H1 (cell line): Measurements from ENCODE around the gene FOXC2. TPM values are rescaled to one million over a fixed set of nuclear protein-coding genes. Genes with fewer than 3 reads are reported as not detected.

Experiments
- CTCF ChIA-PET: fragments of 300-600 bp; sonication (Branson Sonifier 250); formaldehyde crosslinking; loops from one replicate; lab custom pipeline; 2021; ENCODE audit not compliant: partially characterized antibody; lab: Charles Lee
- POLR2A ChIA-PET: fragments of 300-600 bp; sonication (Branson Sonifier 250); formaldehyde crosslinking; loops from one replicate; lab custom pipeline; 2021; ENCODE audit warnings: inconsistent platforms; ENCODE audit not compliant: partially characterized antibody; lab: Charles Lee
- DNase-seq, 2 experiments: peaks; one replicate each; pipeline versions ENCODE4 v3.0.0 to v3.0.0-alpha.2; 2010 to 2022; ENCODE audit warnings: low spot score in 2 of 2, low read depth in 1 of 2, mixed read lengths in 1 of 2
- FAIRE-seq: peaks from 2 replicates; lab custom pipeline; 2011; peaks lifted over from hg19 to GRCh38; lab: Jason Lieb, UNC
- H2AFZ ChIP-seq: 2 replicates; pipeline ENCODE4 v1.8.1; 2012; ENCODE audit warnings: low read length, inconsistent platforms
- H2AK5ac ChIP-seq: 2 replicates; pipeline ENCODE4 v1.6.1; 2013; ENCODE audit warnings: low read depth, low read length
- H2BK120ac ChIP-seq: replicated peaks from 2 replicates; pipeline ENCODE3; 2013; ENCODE audit warnings: low read depth, low read length, inconsistent platforms
- H2BK12ac ChIP-seq: 2 replicates; pipeline ENCODE4 v1.6.1; 2013; ENCODE audit warnings: low read depth, low read length
- H2BK15ac ChIP-seq: 2 replicates; pipeline ENCODE4 v1.6.1; 2013; ENCODE audit warnings: low read length
- H2BK20ac ChIP-seq: 2 replicates; pipeline ENCODE4 v1.6.1; 2013; ENCODE audit warnings: low read length
- H2BK5ac ChIP-seq: 2 replicates; pipeline ENCODE4 v1.6.1; 2013; ENCODE audit warnings: low read depth, low read length
- H3K14ac ChIP-seq: 2 replicates; pipeline ENCODE4 v1.6.1; 2013; ENCODE audit warnings: inconsistent platforms; ENCODE audit not compliant: insufficient read length
- H3K18ac ChIP-seq: 2 replicates; pipeline ENCODE4 v1.6.1; 2013; ENCODE audit warnings: low read length; ENCODE audit errors: extremely low read depth
- H3K23ac ChIP-seq: 2 replicates; pipeline ENCODE4 v1.6.1; 2013; ENCODE audit warnings: inconsistent platforms; ENCODE audit not compliant: insufficient read length
- H3K23me2 ChIP-seq: 2 replicates; pipeline ENCODE4 v1.6.1; 2013; ENCODE audit warnings: low read depth, low read length
- H3K27ac ChIP-seq: 2 replicates; pipeline ENCODE4 v1.6.1; 2011; ENCODE audit warnings: low read depth, low read length, inconsistent platforms
- H3K27me3 ChIP-seq, 4 experiments: replicated peaks in 1 of 4; 1 replicate in 1 of 4; 2 replicates in 3 of 4; pipeline versions ENCODE4 v1.6.1 to v1.8.1; 2011 to 2013; ENCODE audit warnings: low read length in 3 of 4, mild to moderate bottlenecking in 3 of 4, inconsistent platforms in 2 of 4, mixed read lengths in 2 of 4, moderate library complexity in 1 of 4; ENCODE audit not compliant: control insufficient read depth in 3 of 4, insufficient read depth in 3 of 4; ENCODE audit errors: extremely low read depth in 1 of 4
- H3K36me3 ChIP-seq, 4 experiments: 2 replicates each; pipeline versions ENCODE4 v1.6.1 to v1.8.1; 2011 to 2013; ENCODE audit warnings: mild to moderate bottlenecking in 4 of 4, low read length in 3 of 4, moderate library complexity in 2 of 4, control low read depth in 1 of 4, inconsistent platforms in 1 of 4; ENCODE audit not compliant: insufficient read depth in 4 of 4, control insufficient read depth in 2 of 4
- H3K4ac ChIP-seq: replicated peaks from 2 replicates; pipeline ENCODE3; 2013; ENCODE audit warnings: low read length, low read depth, mixed read lengths, inconsistent platforms; ENCODE audit not compliant: insufficient read length
- H3K4me1 ChIP-seq, 4 experiments: replicated peaks in 1 of 4; 1 replicate in 1 of 4; 2 replicates in 3 of 4; pipeline versions ENCODE4 v1.6.1 to v1.8.1; 2011 to 2013; ENCODE audit warnings: low read length in 3 of 4, inconsistent platforms in 2 of 4, mixed read lengths in 1 of 4; ENCODE audit not compliant: insufficient read depth in 4 of 4, control insufficient read depth in 3 of 4
- H3K4me2 ChIP-seq, 2 experiments: 2 replicates each; pipeline versions ENCODE4 v1.6.1 to v1.8.1; 2011 to 2013; ENCODE audit warnings: low read depth in 2 of 2, low read length in 2 of 2, control low read depth in 1 of 2, inconsistent platforms in 1 of 2, mild to moderate bottlenecking in 1 of 2; ENCODE audit not compliant: insufficient read depth in 1 of 2
- H3K4me3 ChIP-seq, 4 experiments: fragments of 200-600, 300-600 bp in 1 of 4; sonication (generic), shearing (Covaris generic), sonication (Bioruptor Twin) in 1 of 4; 2 replicates each; pipeline versions ENCODE4 v1.5.1 to v1.8.1; 2011 to 2016; ENCODE audit warnings: low read length in 4 of 4, low read depth in 3 of 4, control low read depth in 2 of 4, inconsistent platforms in 2 of 4, mild to moderate bottlenecking in 2 of 4, mixed read lengths in 1 of 4, moderate library complexity in 1 of 4; ENCODE audit not compliant: insufficient read depth in 2 of 4; ENCODE audit errors: extremely low read depth in 1 of 4
- H3K56ac ChIP-seq: replicated peaks from 2 replicates; pipeline ENCODE3; 2013; ENCODE audit warnings: low read depth, mild to moderate bottlenecking, mixed read lengths, low read length, inconsistent platforms; ENCODE audit not compliant: insufficient read length
- H3K79me1 ChIP-seq: 2 replicates; pipeline ENCODE4 v1.6.1; 2013; ENCODE audit warnings: low read depth, low read length, control low read depth
- H3K79me2 ChIP-seq, 2 experiments: 2 replicates each; pipeline versions ENCODE4 v1.6.1 to v1.8.1; 2012 to 2013; ENCODE audit warnings: low read length in 2 of 2, mild to moderate bottlenecking in 2 of 2, inconsistent platforms in 1 of 2; ENCODE audit not compliant: insufficient read depth in 2 of 2, control insufficient read depth in 1 of 2
- H3K9ac ChIP-seq, 4 experiments: replicated peaks in 1 of 4; 1 replicate in 1 of 4; 2 replicates in 3 of 4; pipeline versions ENCODE4 v1.6.1 to v1.8.1; 2011 to 2013; ENCODE audit warnings: low read depth in 3 of 4, low read length in 3 of 4, control low read depth in 2 of 4, mild to moderate bottlenecking in 2 of 4, moderate library complexity in 2 of 4, inconsistent platforms in 1 of 4; ENCODE audit errors: extremely low read depth in 1 of 4
- H3K9me3 ChIP-seq, 2 experiments: 2 replicates each; pipeline versions ENCODE4 v1.6.1 to v1.8.1; 2012 to 2013; ENCODE audit warnings: mild to moderate bottlenecking in 2 of 2, moderate library complexity in 2 of 2, control low read depth in 1 of 2, inconsistent platforms in 1 of 2, low read depth in 1 of 2, low read length in 1 of 2, mixed read lengths in 1 of 2; ENCODE audit not compliant: insufficient read depth in 2 of 2
- H4K20me1 ChIP-seq, 2 experiments: replicated peaks in 1 of 2; 2 replicates each; pipeline versions ENCODE3 to v1.8.1; 2011 to 2013; ENCODE audit warnings: inconsistent platforms in 2 of 2, low read length in 2 of 2, mild to moderate bottlenecking in 1 of 2; ENCODE audit not compliant: insufficient read depth in 2 of 2, control insufficient read depth in 1 of 2
- H4K5ac ChIP-seq: 2 replicates; pipeline ENCODE4 v1.6.1; 2013; ENCODE audit warnings: low read length, low read depth, mixed read lengths, inconsistent platforms; ENCODE audit not compliant: insufficient read length
- H4K8ac ChIP-seq: 2 replicates; pipeline ENCODE4 v1.8.0; 2013; ENCODE audit warnings: mild to moderate bottlenecking, moderate library complexity, low read length, inconsistent platforms; ENCODE audit not compliant: insufficient read depth; ENCODE audit errors: extremely low read depth
- H4K91ac ChIP-seq: replicated peaks from 2 replicates; pipeline ENCODE3; 2013; ENCODE audit warnings: low read length, mixed read lengths, inconsistent platforms; ENCODE audit not compliant: insufficient read length
- EGR1 ChIP-seq: IDR thresholded peaks from 2 replicates; pipeline ENCODE4 v1.6.1; 2011; ENCODE audit warnings: low read depth, low read length, borderline replicate concordance
- RAD21 ChIP-seq, 2 experiments: IDR thresholded peaks in 1 of 2; conservative IDR thresholded peaks in 1 of 2; 2 replicates each; pipeline ENCODE4 v1.6.1; 2011; ENCODE audit warnings: low read depth in 2 of 2, low read length in 2 of 2, improper control_type of control experiment in 1 of 2, inconsistent platforms in 1 of 2, mild to moderate bottlenecking in 1 of 2, moderate library complexity in 1 of 2
- SUZ12 ChIP-seq: fragments of 200-600 bp; sonication (generic); IDR thresholded peaks from 2 replicates; pipeline ENCODE4 v1.6.1; 2012; ENCODE audit warnings: mild to moderate bottlenecking, inconsistent platforms, low read length, moderate library complexity, mixed read lengths
- WGBS, 2 experiments: shearing (Covaris generic) in 1 of 2; methylation state at CpG; one replicate each; pipeline versions ENCODE4 v1.1.6 to v1.1.7; 2013 to 2015; ENCODE audit warnings: low lambda C conversion rate in 2 of 2, mixed read lengths in 2 of 2, inconsistent platforms in 1 of 2, low coverage in 1 of 2, missing lambda C conversion rate in 1 of 2; ENCODE audit not compliant: insufficient replicate concordance in 2 of 2, insufficient coverage in 1 of 2, insufficient read length in 1 of 2; ENCODE audit errors: extremely low coverage in 1 of 2, missing lambda C conversion rate in 1 of 2; 5-methylcytosine and 5-hydroxymethylcytosine counted together
- polyA plus RNA-seq, 7 experiments: library from polyadenylated mRNA; depleted of rRNA in 3 of 7; stranded (reverse) in 5 of 7; unstranded in 2 of 7; fragments of >200 nt in 5 of 7; fragments of 200-250 nt in 2 of 7; gene quantifications; 1 replicate in 5 of 7; 2 replicates in 1 of 7; 4 replicates in 1 of 7; pipeline versions ENCODE4 v1.2.1 to v1.2.3, GENCODE V29; 2011 to 2013; ENCODE audit warnings: missing spikeins in 2 of 7, mixed read lengths in 2 of 7
- total RNA-seq: library from RNA; stranded (reverse); fragmentation: NEBNext Ultra II Directional; extraction: Animal tissue kit (Norgen Biotek cat#: 25700); gene quantifications from 2 replicates; pipeline ENCODE4 v1.2.1, GENCODE V29; 2021

The FOXC2 gene
- total and polyA plus RNA-seq, 2 of the 8 experiments (the other 6 are each of a cell fraction or from before 2014, with no cell fraction given) = 0.09 TPM; not detected in 1

- Histone ChIP-seq H3K79me2 (no peaks in the 10 kb centered on the region), H3K9ac (no peak overlapping the region), H4K91ac (no peak overlapping the region), H3K36me3 (peaks cover 0 to 10% (median 0%) of the 10 kb centered on the region in 4 experiments; a peak in 1 of 8 replicates), H2AFZ (no peak overlapping the region), H3K4me2 (peak overlapping the region; percentile 83 to 95), H3K9me3 (no peaks in the 10 kb centered on the region), H3K23ac (no peak overlapping the region), H4K20me1 (peaks cover 6 to 11% of the 10 kb centered on the region in 2 experiments), H3K4me3 (peak overlapping the region; percentile 16 to 66 (median 32); a peak in 7 of 8 replicates), H2BK5ac (no peak overlapping the region), H3K4ac (no peak overlapping the region), H3K79me1 (no peaks in the 10 kb centered on the region), H4K5ac (no peak overlapping the region), H3K27me3 (peaks cover 62 to 83% (median 73%) of the 10 kb centered on the region in 4 experiments), H3K4me1 (peaks cover 8 to 37% (median 20%) of the 10 kb centered on the region in 4 experiments), H2BK20ac (no peak overlapping the region), H3K23me2 (peaks cover 11% of the 10 kb centered on the region; the same call in 1 of the 2 replicates), H2BK12ac (0 out of 2 replicates have a peak overlapping the region, but pooled peaks have one; percentile 27), H2BK120ac (no peak overlapping the region), H2AK5ac (no peak overlapping the region), H3K27ac (no peak overlapping the region), H3K14ac (no peak overlapping the region), H3K18ac (no peak overlapping the region), H3K56ac (no peak overlapping the region), H2BK15ac (no peak overlapping the region), H4K8ac (peak overlapping the region; percentile 6; the same call in 1 of the 2 replicates)
- ChIA-PET POLR2A (no interaction called here), CTCF (interaction anchor here (0.8 to 3.5 kb wide), 8 partner anchors 8 to 563 kb away, joined by 3 to 13 read pairs (median 3); no protein-coding TSS in a partner anchor)
- WGBS, 2 experiments = 4% methylated on average over 47 of the region's 69 CpGs; no CpG with 5 or more reads in 1 of the 2 experiments
- DNase-seq (peak in 1 of 2 experiments; percentile 56), FAIRE-seq (no peak)
- TF ChIP-seq SUZ12 (peak; percentile 97), RAD21 (IDR thresholded peaks at IDR 0.05 in 1 of 2, conservative IDR thresholded peaks at IDR 0.05 in 1 of 2; ENCODE audit: low read depth in 2 of 2, low read length in 2 of 2) (no peak), EGR1 (no peak)
Observed at GRCh38 chr16:86579268-86580062, 12.8 kb downstream of the FOXC2 start.
